UCSD-AML1 (cell line): ENCODE data around the gene NTM.

Experiments used
- DNase-seq: peaks from one replicate; lab custom pipeline; 2025; ENCODE audit not compliant: unreplicated experiment; lab: John Stamatoyannopoulos, UW

NTM gene

GRCh38 chr11:132123449-132123848 lies 753.0 kb downstream of the NTM start:
- DNase-seq = no peak

DNA sequence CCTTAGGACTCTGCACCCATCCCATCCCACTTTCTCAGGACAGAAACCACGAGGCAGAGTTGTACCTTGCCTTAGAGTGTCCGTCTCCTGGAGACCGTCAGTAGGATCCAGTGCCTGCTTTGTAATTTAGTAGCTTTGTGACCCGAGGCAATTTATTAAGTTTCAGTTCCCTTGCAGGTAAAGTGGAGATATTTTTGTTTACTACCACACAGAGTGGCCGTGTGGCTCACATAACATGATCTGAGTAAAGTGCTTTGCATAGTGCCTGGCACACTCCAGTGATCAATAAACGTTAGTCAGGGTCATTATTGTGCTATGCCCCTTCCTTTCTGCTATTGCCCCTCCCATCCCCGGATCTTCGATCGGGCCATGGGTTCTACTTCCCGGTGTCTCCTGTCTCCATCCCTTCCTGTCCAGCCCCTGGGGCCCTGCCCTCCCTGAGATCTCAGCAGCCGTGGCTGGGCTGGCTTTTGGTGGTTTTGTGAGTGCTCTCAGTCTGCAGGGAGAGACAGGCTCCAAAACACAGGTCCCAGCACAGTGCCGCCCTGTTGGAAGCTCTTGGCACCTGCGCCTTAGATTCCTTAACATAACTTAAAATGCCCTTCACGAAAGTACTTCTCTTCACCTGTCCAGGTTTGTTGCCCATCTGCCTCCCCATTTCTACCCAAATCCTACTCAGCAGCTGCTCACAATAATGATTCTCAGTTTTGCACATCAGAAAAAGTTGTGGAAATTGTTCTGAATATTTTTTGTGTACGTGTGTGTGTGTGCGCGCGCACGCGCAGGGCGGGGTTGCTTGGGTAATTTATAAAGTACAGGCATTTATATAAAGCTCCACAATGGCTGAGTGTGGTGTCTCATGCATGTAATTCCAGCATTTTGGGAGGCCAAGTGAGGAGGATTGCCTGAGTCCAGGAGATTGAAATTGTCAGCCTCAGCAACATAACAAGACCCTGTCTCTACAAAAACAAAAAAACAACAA lies 753.7 kb downstream of the NTM start:
- DNase-seq = peak; percentile 22

DNA sequence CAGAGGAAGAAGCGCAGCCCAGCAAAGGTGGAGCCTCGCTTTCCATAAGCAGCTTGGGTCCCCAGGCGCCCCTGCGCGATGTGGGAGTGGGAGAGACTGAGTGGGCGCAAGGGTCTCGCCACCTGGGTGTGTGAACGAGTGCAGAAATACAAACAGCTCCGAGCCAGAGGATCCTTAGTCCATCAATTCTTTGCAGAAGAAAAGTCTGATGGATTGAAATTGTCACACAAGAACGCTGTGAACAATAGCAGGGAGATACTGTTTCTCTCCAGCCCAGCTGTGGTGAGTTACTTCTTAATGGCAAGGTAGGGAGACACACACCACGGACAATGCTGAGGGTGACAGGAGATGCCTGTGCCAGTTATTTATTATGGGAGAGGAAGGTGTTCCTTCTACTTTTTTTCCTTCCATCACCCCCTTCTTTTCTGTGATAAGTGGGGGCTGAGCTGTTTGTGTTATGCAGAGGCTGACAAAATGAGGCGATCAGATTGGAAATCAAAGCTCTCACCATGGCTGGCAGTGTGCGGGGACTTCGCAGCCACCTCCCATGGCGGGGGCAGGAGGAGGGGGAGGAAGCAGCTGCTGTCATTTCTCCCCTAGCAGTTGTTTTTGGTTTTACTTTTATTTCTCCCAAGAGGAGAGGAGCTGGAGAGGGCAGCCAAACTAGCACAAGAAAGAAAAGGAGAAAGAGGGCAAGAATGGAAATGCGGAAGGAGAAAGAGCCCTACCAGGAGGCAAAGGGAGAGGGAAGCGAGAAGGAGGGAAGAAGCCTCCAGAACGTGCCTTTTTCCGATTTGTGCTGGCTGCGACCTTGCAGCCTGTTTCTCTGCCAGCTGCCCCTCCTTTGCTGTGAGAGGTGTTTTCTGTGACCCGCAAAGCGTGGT lies 755.8 kb downstream of the NTM start:
- DNase-seq = no peak

GRCh38 chr11:132126973-132127899 lies 756.8 kb downstream of the NTM start:
- DNase-seq = no peak

DNA sequence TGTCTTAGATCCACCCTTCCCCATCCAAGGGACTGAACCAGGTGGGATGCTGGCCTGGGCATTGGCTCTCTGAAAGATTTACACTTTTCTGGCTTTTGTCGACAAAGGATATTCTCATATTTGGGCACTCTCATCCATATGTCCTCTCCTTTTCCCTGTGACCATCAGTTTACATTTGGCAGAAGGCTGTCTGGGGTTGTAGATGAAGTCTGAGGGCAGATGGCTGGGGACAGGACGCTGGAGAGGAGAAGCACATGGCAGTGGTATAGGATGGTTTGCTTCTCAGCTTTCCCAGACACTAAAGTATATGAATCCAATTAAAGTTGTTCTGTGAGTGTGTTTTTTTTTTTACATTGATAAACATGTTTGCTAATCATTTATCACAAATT lies 757.5 kb downstream of the NTM start:
- DNase-seq = no peak

GRCh38 chr11:132131047-132131446 lies 760.6 kb downstream of the NTM start:
- DNase-seq = no peak

GRCh38 chr11:132131961-132132360 lies 761.5 kb downstream of the NTM start:
- no peak for DNase-seq

GRCh38 chr11:132134322-132134721 lies 763.9 kb downstream of the NTM start:
- no peak for DNase-seq

DNA sequence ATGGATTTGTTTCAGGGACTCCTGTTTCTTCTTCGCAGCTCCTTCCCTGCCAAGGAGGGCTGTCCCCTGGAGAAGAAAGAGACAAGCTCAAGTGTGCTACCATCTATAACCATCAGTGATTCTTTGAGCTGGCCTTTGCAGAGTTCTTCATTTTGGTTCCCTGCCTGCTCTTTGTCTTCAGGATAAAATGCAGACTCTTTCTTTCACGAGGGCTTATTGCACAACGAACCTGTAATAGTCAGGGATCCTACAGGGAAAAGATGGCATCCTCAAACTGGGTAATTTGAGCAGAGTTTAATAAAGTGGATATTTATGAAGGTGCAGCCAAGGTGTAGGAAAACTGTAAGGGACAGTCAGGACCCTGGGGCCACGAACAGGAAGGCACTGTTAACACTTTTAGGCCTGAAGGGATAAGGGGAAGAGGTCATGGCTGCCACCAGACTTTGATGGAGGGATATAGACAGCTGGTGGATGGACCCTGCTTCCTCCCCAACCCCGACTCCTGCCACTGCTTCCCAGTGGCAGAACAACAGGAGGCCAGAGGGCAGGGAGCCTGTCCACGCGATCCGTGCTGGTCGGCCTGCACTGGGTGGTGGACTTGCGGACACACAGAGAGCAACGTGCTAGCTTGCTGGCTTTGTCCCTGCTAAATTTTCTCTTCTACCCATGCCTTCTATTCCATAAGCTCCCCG lies 767.0 kb downstream of the NTM start:
- DNase-seq = no peak

DNA sequence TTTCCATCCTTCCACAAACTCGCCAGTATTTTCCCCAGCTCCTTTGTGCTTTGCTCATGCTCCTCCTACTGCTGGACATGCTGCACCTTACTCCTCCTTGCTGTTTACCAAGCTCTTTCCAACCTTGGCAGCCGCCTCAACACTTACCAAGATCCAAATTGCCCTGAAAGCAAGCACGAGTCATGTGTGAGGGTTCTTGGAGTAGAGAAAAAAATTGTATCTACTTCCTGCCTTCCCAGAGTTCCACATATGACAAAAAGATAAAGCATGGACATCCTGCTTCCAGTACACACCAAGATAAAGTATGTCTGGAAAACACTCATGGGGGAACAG lies 767.5 kb downstream of the NTM start:
- DNase-seq = no peak

- DNase-seq = no peak
Measured at GRCh38 chr11:132139181-132139580, 768.8 kb downstream of the NTM start.

GRCh38 chr11:132140056-132140455 lies 769.6 kb downstream of the NTM start:
- no peak for DNase-seq

DNA sequence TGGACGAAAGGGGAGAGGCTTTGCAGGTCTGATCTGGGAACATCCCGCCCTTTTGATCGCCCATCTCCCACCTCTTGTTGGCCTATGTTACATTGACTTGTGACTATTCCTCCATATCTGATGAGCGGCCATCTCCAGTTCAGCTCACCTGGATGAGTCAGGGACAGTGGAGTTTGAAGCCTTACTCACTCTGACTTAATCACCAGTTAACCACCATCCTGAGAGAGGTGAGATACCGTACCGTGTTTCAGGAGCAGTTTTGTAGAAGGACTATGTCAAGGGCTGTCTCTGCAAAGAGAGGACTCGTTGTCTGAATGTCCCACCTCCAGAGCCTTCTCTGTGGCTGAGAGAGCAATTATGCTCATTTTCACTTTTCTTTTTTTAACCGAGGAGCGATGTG lies 771.7 kb downstream of the NTM start:
- DNase-seq = no peak

DNA sequence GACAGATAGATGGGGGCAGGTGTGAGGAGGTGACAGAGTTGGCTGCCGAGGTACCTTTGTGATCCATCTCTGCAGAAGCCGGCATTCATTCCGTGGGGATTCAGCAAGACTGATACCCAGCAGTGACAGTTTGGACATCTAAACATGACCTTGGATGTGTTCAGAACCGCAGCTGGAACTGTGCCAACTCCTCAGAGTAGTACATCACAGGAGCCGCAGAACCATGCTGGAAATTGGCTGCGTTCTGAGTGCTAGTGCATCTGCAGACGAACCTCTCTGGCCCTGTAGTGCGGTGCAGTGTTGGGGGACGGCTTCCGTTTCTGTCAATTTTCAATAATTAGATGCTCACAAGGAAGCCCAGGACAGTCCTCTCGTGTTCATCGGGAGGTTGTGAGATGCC lies 772.1 kb downstream of the NTM start:
- no peak for DNase-seq

DNA sequence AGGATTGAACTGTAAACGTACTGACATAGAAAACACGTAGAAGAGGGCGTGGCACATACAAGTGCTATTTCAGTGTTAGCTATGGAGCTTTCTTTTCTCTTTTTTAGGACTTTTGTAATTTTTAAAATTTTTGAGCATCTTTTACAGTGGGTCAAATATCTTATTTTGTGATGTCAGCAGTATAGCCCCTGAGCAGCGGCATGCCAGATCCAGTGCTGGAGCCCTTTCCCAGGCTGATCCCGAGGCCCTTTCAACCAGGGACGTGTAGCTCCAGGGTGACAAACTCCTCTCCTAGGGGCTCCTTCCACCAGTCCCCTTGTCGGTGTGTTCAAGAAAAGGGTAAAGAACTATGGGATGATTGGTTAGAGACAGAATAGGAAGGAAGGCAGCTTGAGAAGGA lies 777.0 kb downstream of the NTM start:
- no peak for DNase-seq

GRCh38 chr11:132154781-132155180 lies 784.4 kb downstream of the NTM start:
- no peak for DNase-seq

DNA sequence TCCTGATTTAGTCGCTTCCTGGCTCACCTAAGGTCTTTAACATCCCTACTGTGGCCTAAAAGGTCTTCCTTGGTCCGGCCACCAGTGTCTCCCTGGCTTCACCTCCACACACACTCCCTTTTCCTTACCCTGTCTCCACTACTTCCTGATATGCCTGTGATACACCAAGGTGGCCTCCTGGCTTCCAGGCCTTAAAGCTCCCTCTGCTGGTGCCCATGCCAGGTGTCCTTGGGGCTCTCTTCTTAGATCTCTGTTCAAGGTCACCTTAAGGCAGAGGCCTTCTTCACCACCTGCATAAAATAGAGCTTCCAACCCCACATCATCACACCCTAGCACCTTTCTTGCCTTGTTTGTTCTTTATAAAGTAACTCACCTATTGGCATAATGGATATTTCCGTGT lies 787.7 kb downstream of the NTM start:
- DNase-seq = peak; percentile 18

DNA sequence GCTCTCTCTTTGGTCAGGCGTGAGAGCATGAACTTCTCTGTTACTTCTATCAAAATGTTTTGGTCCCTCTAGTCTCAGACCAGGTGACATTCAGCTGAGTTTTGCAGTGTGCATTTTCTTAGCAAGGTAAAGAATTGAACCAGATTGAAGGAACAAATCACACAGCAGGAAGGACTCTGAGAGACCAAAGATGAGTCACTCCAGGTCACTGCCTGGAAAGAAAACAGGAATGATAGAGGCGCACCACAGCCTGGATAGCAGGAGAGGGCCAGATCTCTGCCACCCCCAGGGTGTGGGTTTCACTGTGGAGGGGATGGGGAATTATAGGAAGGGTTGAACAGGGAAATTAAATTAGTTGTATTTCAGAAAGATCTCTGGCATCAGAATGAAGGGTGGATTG lies 788.3 kb downstream of the NTM start:
- DNase-seq = no peak

DNA sequence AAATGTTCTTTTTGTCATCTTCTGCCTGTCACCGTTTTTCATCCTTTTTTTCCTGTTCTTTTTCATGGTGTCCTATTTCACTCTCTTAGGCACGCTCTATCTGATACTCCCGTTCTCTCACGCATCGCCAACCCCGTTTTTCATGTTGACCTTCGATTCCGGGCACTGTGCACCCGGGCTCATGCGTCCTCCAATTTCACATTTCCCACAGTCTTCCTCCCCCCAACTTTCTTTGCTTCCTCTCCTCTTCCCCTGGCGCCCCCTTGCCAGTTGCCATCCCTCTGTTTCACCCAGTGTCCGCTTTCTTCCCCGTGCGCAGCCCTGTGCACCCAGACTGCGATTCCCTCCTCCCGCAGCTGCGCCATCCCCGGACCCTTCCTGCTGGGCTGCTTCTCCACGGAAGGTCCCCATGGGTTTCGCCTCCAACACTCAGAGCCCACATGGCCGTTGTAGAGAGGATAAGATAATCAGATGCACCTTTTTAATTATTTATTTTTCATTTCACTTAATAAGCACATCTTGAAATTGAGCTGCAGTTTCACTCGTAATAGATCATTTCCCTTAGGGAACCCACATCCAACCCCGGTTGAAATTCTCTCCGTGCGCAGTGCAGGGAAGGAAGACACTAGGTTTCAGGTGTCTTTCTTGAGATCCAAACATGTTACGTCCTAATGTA lies 791.1 kb downstream of the NTM start:
- DNase-seq = no peak
